ENCODE data around the gene ZNF554. TPM values are rescaled to one million over a fixed set of nuclear protein-coding genes. Genes with fewer than 3 reads are reported as not detected.

The ZNF554 gene
- polyA plus RNA-seq, 2 of the 4 experiments (the other 2 are of a cell fraction) = 0.54 to 0.65 TPM

DNA sequence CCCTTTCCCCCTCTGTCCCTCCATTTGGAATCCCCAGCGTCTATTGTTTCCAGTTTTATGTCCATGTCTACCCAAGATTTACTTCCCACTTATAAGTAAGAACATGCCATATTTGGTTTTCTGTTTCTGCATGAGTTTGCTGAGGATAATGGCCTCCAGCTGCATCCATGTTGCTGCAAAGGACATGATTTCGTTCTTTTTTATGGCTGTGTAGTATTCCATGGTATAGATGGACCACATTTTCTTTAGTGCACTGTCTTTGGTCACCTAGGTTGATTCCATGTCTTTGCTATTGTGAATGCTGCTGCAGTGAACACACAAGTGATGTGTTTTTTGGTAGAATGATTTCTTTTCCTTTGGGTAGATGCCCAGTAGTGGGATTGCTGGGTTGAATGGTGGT lies 25.4 kb downstream of the ZNF554 start:
- ChIA-PET CTCF (no interaction called here), POLR2A (no interaction called here)
- DNase-seq (ENCODE audit: low read depth in 1 of 2, low spot score in 1 of 2) = no peak
- FAIRE-seq = no peak
- Histone ChIP-seq H3K9me3 (peaks cover 51% of the 10 kb centered on the region), H3K4me3 (no peak overlapping the region), H3K4me2 (no peak overlapping the region), H3K4me1 (no peaks in the 10 kb centered on the region), H3K27ac (no peak overlapping the region)
- no peak for ATAC-seq
- TF ChIP-seq, protein P1, sequence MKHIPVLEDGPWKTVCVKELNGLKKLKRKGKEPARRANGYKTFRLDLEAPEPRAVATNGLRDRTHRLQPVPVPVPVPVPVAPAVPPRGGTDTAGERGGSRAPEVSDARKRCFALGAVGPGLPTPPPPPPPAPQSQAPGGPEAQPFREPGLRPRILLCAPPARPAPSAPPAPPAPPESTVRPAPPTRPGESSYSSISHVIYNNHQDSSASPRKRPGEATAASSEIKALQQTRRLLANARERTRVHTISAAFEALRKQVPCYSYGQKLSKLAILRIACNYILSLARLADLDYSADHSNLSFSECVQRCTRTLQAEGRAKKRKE (CRISPR knock-in tag; IDR thresholded peaks at IDR 0.05; ENCODE audit: low read depth) = no peak
- TF ChIP-seq HEYL (CRISPR knock-in tag; IDR thresholded peaks at IDR 0.05) = no peak
- TF ChIP-seq NPAS2 (CRISPR knock-in tag; IDR thresholded peaks at IDR 0.05; ENCODE audit: borderline replicate concordance) = no peak
- TF ChIP-seq GATA3 (IDR thresholded peaks at IDR 0.05; ENCODE audit: borderline replicate concordance) = no peak
- TF ChIP-seq, protein P2, sequence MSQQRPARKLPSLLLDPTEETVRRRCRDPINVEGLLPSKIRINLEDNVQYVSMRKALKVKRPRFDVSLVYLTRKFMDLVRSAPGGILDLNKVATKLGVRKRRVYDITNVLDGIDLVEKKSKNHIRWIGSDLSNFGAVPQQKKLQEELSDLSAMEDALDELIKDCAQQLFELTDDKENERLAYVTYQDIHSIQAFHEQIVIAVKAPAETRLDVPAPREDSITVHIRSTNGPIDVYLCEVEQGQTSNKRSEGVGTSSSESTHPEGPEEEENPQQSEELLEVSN (IDR thresholded peaks at IDR 0.05; ENCODE audit: borderline replicate concordance, low read depth) = no peak
- TF ChIP-seq MAZ (IDR thresholded peaks at IDR 0.05; ENCODE audit: borderline replicate concordance, low read depth, low read length) = no peak
- TF ChIP-seq, protein P3, sequence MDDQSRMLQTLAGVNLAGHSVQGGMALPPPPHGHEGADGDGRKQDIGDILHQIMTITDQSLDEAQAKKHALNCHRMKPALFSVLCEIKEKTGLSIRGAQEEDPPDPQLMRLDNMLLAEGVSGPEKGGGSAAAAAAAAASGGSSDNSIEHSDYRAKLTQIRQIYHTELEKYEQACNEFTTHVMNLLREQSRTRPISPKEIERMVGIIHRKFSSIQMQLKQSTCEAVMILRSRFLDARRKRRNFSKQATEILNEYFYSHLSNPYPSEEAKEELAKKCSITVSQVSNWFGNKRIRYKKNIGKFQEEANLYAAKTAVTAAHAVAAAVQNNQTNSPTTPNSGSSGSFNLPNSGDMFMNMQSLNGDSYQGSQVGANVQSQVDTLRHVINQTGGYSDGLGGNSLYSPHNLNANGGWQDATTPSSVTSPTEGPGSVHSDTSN (IDR thresholded peaks at IDR 0.05) = no peak
- TF ChIP-seq, protein P4, sequence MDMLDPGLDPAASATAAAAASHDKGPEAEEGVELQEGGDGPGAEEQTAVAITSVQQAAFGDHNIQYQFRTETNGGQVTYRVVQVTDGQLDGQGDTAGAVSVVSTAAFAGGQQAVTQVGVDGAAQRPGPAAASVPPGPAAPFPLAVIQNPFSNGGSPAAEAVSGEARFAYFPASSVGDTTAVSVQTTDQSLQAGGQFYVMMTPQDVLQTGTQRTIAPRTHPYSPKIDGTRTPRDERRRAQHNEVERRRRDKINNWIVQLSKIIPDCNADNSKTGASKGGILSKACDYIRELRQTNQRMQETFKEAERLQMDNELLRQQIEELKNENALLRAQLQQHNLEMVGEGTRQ (IDR thresholded peaks at IDR 0.05) = no peak
- TF ChIP-seq, protein P5, sequence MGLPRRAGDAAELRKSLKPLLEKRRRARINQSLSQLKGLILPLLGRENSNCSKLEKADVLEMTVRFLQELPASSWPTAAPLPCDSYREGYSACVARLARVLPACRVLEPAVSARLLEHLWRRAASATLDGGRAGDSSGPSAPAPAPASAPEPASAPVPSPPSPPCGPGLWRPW (IDR thresholded peaks at IDR 0.05) = no peak
- no peak for TF ChIP-seq ZC3H11A (IDR thresholded peaks at IDR 0.05)
- no peak for TF ChIP-seq CEBPB (IDR thresholded peaks at IDR 0.05)
- no peak for TF ChIP-seq HOXA7 (CRISPR knock-in tag; IDR thresholded peaks at IDR 0.05)
- TF ChIP-seq, protein P6, sequence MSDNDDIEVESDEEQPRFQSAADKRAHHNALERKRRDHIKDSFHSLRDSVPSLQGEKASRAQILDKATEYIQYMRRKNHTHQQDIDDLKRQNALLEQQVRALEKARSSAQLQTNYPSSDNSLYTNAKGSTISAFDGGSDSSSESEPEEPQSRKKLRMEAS (IDR thresholded peaks at IDR 0.05) = no peak
- no peak for TF ChIP-seq KDM1A (IDR thresholded peaks at IDR 0.05; ENCODE audit: low read depth)
- TF ChIP-seq MAFK (IDR thresholded peaks at IDR 0.05; ENCODE audit: partially characterized antibody) = no peak
- TF ChIP-seq NFE2L2 (conservative IDR thresholded peaks at IDR 0.05; ENCODE audit: low read length) = no peak
- no peak for TF ChIP-seq SREBF2 (IDR thresholded peaks at IDR 0.05)
- no peak for TF ChIP-seq HOXB13 (CRISPR knock-in tag; IDR thresholded peaks at IDR 0.05; ENCODE audit: low read depth)
- no peak for TF ChIP-seq FOSL2 (IDR thresholded peaks at IDR 0.05)
- no peak for TF ChIP-seq FOSL2 (CRISPR knock-in tag; IDR thresholded peaks at IDR 0.05)
- TF ChIP-seq, protein P7, sequence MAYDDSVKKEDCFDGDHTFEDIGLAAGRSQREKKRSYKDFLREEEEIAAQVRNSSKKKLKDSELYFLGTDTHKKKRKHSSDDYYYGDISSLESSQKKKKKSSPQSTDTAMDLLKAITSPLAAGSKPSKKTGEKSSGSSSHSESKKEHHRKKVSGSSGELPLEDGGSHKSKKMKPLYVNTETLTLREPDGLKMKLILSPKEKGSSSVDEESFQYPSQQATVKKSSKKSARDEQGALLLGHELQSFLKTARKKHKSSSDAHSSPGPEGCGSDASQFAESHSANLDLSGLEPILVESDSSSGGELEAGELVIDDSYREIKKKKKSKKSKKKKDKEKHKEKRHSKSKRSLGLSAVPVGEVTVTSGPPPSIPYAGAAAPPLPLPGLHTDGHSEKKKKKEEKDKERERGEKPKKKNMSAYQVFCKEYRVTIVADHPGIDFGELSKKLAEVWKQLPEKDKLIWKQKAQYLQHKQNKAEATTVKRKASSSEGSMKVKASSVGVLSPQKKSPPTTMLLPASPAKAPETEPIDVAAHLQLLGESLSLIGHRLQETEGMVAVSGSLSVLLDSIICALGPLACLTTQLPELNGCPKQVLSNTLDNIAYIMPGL (CRISPR knock-in tag; IDR thresholded peaks at IDR 0.05; ENCODE audit: borderline replicate concordance) = no peak
- 72% methylated on average over 2 of the region's 2 CpGs for WGBS (ENCODE audit: missing lambda C conversion rate)

DNA sequence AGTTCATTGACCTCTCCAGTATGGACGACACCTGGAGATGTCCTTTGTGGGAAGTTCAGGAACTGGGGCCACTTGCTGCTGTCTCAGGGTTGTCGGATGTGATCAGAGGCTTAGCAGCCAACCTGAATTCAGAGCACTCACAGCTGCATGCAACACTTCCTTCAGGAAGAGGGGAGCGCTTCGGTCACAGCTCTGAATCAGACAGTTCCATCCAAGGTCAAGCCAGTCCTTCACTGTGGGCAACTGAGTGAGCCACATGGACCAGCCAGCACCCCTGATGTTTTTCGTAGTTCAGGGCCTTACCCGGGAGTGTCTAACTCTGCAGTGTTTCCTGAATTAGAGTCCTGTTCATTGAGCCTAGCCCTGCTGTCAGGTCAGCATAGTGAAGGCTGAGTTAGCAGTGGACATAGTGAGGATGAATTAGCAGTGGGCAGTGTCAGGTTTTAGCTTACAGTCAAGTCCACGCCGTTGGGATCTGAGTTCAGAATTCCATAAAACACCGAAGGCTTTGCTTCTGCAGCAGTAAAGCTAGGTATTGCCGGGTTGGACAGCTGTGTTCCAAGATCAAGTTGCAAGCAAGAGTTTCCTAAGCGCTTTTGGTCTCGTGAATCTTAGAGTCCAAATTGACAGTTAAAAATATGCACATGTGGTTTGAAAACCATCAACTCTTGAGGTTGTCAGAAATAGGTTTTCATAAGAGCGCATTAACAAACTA lies 26.7 kb downstream of the ZNF554 start:
- POLR2A ChIA-PET = no interaction called here
- Histone ChIP-seq H3K4me2 (no peak overlapping the region), H3K9me3 (peaks cover 51% of the 10 kb centered on the region), H3K27ac (no peak overlapping the region), H3K4me3 (no peak overlapping the region), H3K4me1 (no peaks in the 10 kb centered on the region)
- FAIRE-seq (no peak), DNase-seq (ENCODE audit: low read depth in 1 of 2, low spot score in 1 of 2) (no peak), ATAC-seq (no peak)
- 77% methylated on average over 11 of the region's 13 CpGs for WGBS (ENCODE audit: missing lambda C conversion rate)
- TF ChIP-seq CHD2 (IDR thresholded peaks at IDR 0.05; ENCODE audit: low read length, partially characterized antibody) (no peak), NPAS2 (CRISPR knock-in tag; IDR thresholded peaks at IDR 0.05; ENCODE audit: borderline replicate concordance) (no peak), JUN (IDR thresholded peaks at IDR 0.05) (no peak)
- TF ChIP-seq, protein P1 (CRISPR knock-in tag; IDR thresholded peaks at IDR 0.05; ENCODE audit: low read depth) = no peak
- CTCF ChIA-PET = no interaction called here
